ENCODE data around the gene DTNB. TPM values are rescaled to one million over a fixed set of nuclear protein-coding genes. Genes with fewer than 3 reads are reported as not detected.

DTNB gene
- polyA plus RNA-seq, 1 of the 3 experiments (the other 2 are of a cell fraction) = 15.3 TPM

GRCh38 chr2:25380023-25380422 is 293.4 kb downstream of the DTNB start:
- Histone ChIP-seq H3K9me2 (no peaks in the 10 kb centered on the region), H3K27me3 (ENCODE audit: insufficient read depth) (no peaks in the 10 kb centered on the region), H3K36me3 (replicated peaks in 1 of 2; ENCODE audit: control insufficient read depth in 1 of 2, insufficient read depth in 2 of 2, low read length in 1 of 2) (no peaks in the 10 kb centered on the region), H2AFZ (ENCODE audit: low read depth) (no peak overlapping the region), H4K20me1 (ENCODE audit: insufficient read depth) (no peaks in the 10 kb centered on the region), H3K9ac (no peak overlapping the region), H3F3A (replicated peaks; ENCODE audit: insufficient read depth) (no peaks in the 10 kb centered on the region), H3K4me1 (ENCODE audit: control insufficient read depth in 1 of 2, insufficient read depth in 2 of 2, low read depth in 1 of 2, low read length in 1 of 2) (peaks cover 5 to 19% of the 10 kb centered on the region in 2 experiments; a peak in 3 of 4 replicates), H3K27ac (ENCODE audit: low read depth in 2 of 2, low read length in 1 of 2) (no peak overlapping the region), H3K79me2 (ENCODE audit: insufficient read depth) (no peaks in the 10 kb centered on the region), H3K4me2 (no peak overlapping the region), H3K9me3 (no peaks in the 10 kb centered on the region), H3K4me3 (ENCODE audit: low read depth in 2 of 2, low read length in 1 of 2) (no peak overlapping the region)
- POLR2A ChIA-PET = interaction anchor here (0.6 kb wide), 1 partner anchor 673 kb away, joined by 6 read pairs; no protein-coding TSS in a partner anchor
- no peak for DNase-seq
- CTCF ChIA-PET = interaction anchor here (5.0 to 7.4 kb wide), 2 partner anchors 8 to 18 kb away, joined by 71 to 72 read pairs; no protein-coding TSS in a partner anchor
- WGBS (ENCODE audit: low lambda C conversion rate) = 97% methylated on average over 5 of the region's 5 CpGs
- TF ChIP-seq YY1 (IDR thresholded peaks at IDR 0.05; ENCODE audit: low read depth) = no peak
- TF ChIP-seq SIN3A (IDR thresholded peaks at IDR 0.05; ENCODE audit: borderline replicate concordance, low read depth, low read length) = no peak
- no peak for TF ChIP-seq TCF12 (IDR thresholded peaks at IDR 0.05)
- TF ChIP-seq EZH2phosphoT487 (IDR thresholded peaks at IDR 0.05; ENCODE audit: borderline replicate concordance, low read depth) = no peak
- TF ChIP-seq TAF1 (IDR thresholded peaks at IDR 0.05; ENCODE audit: borderline replicate concordance, low read depth, low read length) = no peak

DNA sequence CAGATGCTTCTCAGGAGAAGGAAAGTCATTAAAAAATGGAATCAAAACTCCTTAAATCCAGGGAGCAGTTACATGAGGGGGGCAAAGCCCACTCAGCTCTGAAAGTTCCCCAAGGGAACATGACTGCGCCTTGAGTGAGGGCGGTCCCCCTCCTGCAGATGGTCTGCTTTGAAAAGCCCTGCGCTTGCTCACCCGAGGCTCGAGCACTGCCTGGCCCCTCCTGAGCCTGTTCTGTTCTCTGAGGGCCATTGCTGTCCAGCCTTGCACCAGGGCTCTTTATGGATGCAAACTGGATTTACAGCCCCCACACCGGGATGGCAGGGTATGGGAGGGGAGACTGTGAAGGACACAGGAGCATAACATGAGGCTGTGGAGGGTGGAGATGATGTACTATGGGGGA is 293.8 kb downstream of the DTNB start:
- H3K9me2 ChIP-seq = no peaks in the 10 kb centered on the region
- no peak for DNase-seq
- 91% methylated on average over 6 of the region's 6 CpGs for WGBS (ENCODE audit: low lambda C conversion rate)

GRCh38 chr2:25378731-25379490 is 294.5 kb downstream of the DTNB start:
- no peak overlapping the region for H3K27ac ChIP-seq (ENCODE audit: low read depth in 2 of 2, low read length in 1 of 2)
- no peak overlapping the region for H3K4me2 ChIP-seq
- WGBS (ENCODE audit: low lambda C conversion rate) = 85% methylated on average over 10 of the region's 10 CpGs
- TF ChIP-seq NRF1 (IDR thresholded peaks at IDR 0.05; ENCODE audit: low read depth, low read length) = no peak
- no peak for TF ChIP-seq MXI1 (IDR thresholded peaks at IDR 0.05; ENCODE audit: low read depth, low read length)
- no peak for TF ChIP-seq FOXM1 (IDR thresholded peaks at IDR 0.05; ENCODE audit: low read depth)
- no peak for TF ChIP-seq MEF2A (IDR thresholded peaks at IDR 0.05; ENCODE audit: borderline replicate concordance, low read depth)
- no peak for TF ChIP-seq FOXJ3 (CRISPR knock-in tag; IDR thresholded peaks at IDR 0.05)
- TF ChIP-seq ELF1 (IDR thresholded peaks at IDR 0.05) = no peak
- no peak for TF ChIP-seq SIN3A (IDR thresholded peaks at IDR 0.05; ENCODE audit: borderline replicate concordance, low read depth, low read length)
- no peak for TF ChIP-seq TEAD4 (IDR thresholded peaks at IDR 0.05; ENCODE audit: borderline replicate concordance, insufficient read depth)
- no peak for TF ChIP-seq GATA2 (CRISPR knock-in tag; IDR thresholded peaks at IDR 0.05)
- no peak for TF ChIP-seq RAD21 (IDR thresholded peaks at IDR 0.05; ENCODE audit: low read length)
- TF ChIP-seq REST (IDR thresholded peaks at IDR 0.05; ENCODE audit: low read depth, low read length) = no peak
- TF ChIP-seq, protein P1, sequence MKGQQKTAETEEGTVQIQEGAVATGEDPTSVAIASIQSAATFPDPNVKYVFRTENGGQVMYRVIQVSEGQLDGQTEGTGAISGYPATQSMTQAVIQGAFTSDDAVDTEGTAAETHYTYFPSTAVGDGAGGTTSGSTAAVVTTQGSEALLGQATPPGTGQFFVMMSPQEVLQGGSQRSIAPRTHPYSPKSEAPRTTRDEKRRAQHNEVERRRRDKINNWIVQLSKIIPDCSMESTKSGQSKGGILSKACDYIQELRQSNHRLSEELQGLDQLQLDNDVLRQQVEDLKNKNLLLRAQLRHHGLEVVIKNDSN (IDR thresholded peaks at IDR 0.05; ENCODE audit: borderline replicate concordance, low read depth) = no peak

More for the DNA sequence above, 293.8 kb downstream of the DTNB start:
- H3K36me3 ChIP-seq (replicated peaks in 1 of 2; ENCODE audit: control insufficient read depth in 1 of 2, insufficient read depth in 2 of 2, low read length in 1 of 2) = no peaks in the 10 kb centered on the region
- H3K9me3 ChIP-seq = no peaks in the 10 kb centered on the region
- TF ChIP-seq SIN3A (IDR thresholded peaks at IDR 0.05; ENCODE audit: borderline replicate concordance, low read depth, low read length) (no peak), RAD21 (IDR thresholded peaks at IDR 0.05; ENCODE audit: low read length) (no peak), TCF12 (IDR thresholded peaks at IDR 0.05) (no peak), ELF1 (IDR thresholded peaks at IDR 0.05) (no peak), FOXM1 (IDR thresholded peaks at IDR 0.05; ENCODE audit: low read depth) (no peak), YY1 (IDR thresholded peaks at IDR 0.05; ENCODE audit: low read depth) (no peak)
- no peaks in the 10 kb centered on the region for H4K20me1 ChIP-seq (ENCODE audit: insufficient read depth)
- no peak overlapping the region for H3K27ac ChIP-seq (ENCODE audit: low read depth in 2 of 2, low read length in 1 of 2)
- H3K27me3 ChIP-seq (ENCODE audit: insufficient read depth) = no peaks in the 10 kb centered on the region
- H3K4me2 ChIP-seq = no peak overlapping the region
- H2AFZ ChIP-seq (ENCODE audit: low read depth) = no peak overlapping the region
- POLR2A ChIA-PET = no interaction called here
- CTCF ChIA-PET = interaction anchor here (5.0 to 7.4 kb wide), 2 partner anchors 8 to 18 kb away, joined by 71 to 72 read pairs; no protein-coding TSS in a partner anchor
- no peaks in the 10 kb centered on the region for H3F3A ChIP-seq (replicated peaks; ENCODE audit: insufficient read depth)
- H3K4me3 ChIP-seq (ENCODE audit: low read depth in 2 of 2, low read length in 1 of 2) = no peak overlapping the region
- peaks cover 5 to 19% of the 10 kb centered on the region in 2 experiments; a peak in 3 of 4 replicates for H3K4me1 ChIP-seq (ENCODE audit: control insufficient read depth in 1 of 2, insufficient read depth in 2 of 2, low read depth in 1 of 2, low read length in 1 of 2)
- H3K79me2 ChIP-seq (ENCODE audit: insufficient read depth) = no peaks in the 10 kb centered on the region
- H3K9ac ChIP-seq = no peak overlapping the region

More at GRCh38 chr2:25378731-25379490, 294.5 kb downstream of the DTNB start:
- Histone ChIP-seq H3K4me3 (ENCODE audit: low read depth in 2 of 2, low read length in 1 of 2) (no peak overlapping the region), H3K79me2 (ENCODE audit: insufficient read depth) (no peaks in the 10 kb centered on the region), H3K36me3 (replicated peaks in 1 of 2; ENCODE audit: control insufficient read depth in 1 of 2, insufficient read depth in 2 of 2, low read length in 1 of 2) (no peaks in the 10 kb centered on the region), H3K9ac (no peak overlapping the region), H3K9me3 (no peaks in the 10 kb centered on the region), H2AFZ (ENCODE audit: low read depth) (no peak overlapping the region), H3K4me1 (ENCODE audit: control insufficient read depth in 1 of 2, insufficient read depth in 2 of 2, low read depth in 1 of 2, low read length in 1 of 2) (peaks cover 5 to 19% of the 10 kb centered on the region in 2 experiments; a peak in 3 of 4 replicates), H3F3A (replicated peaks; ENCODE audit: insufficient read depth) (no peaks in the 10 kb centered on the region), H3K9me2 (no peaks in the 10 kb centered on the region), H4K20me1 (ENCODE audit: insufficient read depth) (no peaks in the 10 kb centered on the region), H3K27me3 (ENCODE audit: insufficient read depth) (no peaks in the 10 kb centered on the region)
- CTCF ChIA-PET = interaction anchor here (5.0 to 7.4 kb wide), 2 partner anchors 9 to 17 kb away, joined by 71 to 72 read pairs; no protein-coding TSS in a partner anchor
- POLR2A ChIA-PET = no interaction called here
- no peak for DNase-seq

Measured in SK-N-SH (cell line).